Fibroblast of lung (primary cell): ENCODE measurements around the gene SLC6A4. TPM values are rescaled to one million over a fixed set of nuclear protein-coding genes. Genes with fewer than 3 reads are reported as not detected.

Experiments
- DNase-seq, 2 donors: peaks; one replicate each; pipeline versions ENCODE4 v3.0.0 to v3.0.0-alpha.2; 2010; ENCODE audit warnings: low read depth in 2 of 2
- H2AFZ ChIP-seq: 2 replicates; pipeline ENCODE4 v1.5.1; 2012; ENCODE audit warnings: low read length, control low read depth, inconsistent platforms
- H3K27ac ChIP-seq: 2 replicates; pipeline ENCODE4 v1.5.1; 2011; ENCODE audit warnings: low read length, control low read depth; ENCODE audit not compliant: insufficient read depth
- H3K27me3 ChIP-seq: 2 replicates; pipeline ENCODE4 v1.5.1; 2011; ENCODE audit warnings: mild to moderate bottlenecking, low read length; ENCODE audit not compliant: control insufficient read depth, insufficient read depth
- H3K36me3 ChIP-seq: 2 replicates; pipeline ENCODE4 v1.5.1; 2011; ENCODE audit warnings: low read length; ENCODE audit not compliant: control insufficient read depth, insufficient read depth
- H3K4me1 ChIP-seq: 2 replicates; pipeline ENCODE4 v1.5.1; 2011; ENCODE audit warnings: low read length; ENCODE audit not compliant: control insufficient read depth, insufficient read depth; ENCODE audit errors: extremely low read depth
- H3K4me2 ChIP-seq: 2 replicates; pipeline ENCODE4 v1.5.1; 2011; ENCODE audit warnings: low read length, control low read depth; ENCODE audit not compliant: insufficient read depth; ENCODE audit errors: extremely low read depth
- H3K4me3 ChIP-seq, 4 experiments: fragments of 200-600 bp in 1 of 4; sonication (generic) in 1 of 4; replicated peaks in 1 of 4; 2 replicates each; pipeline ENCODE4 v1.5.1; 2011 to 2016; ENCODE audit warnings: low read length in 4 of 4, low read depth in 3 of 4, mild to moderate bottlenecking in 3 of 4, control low read depth in 2 of 4, inconsistent platforms in 1 of 4, mixed read lengths in 1 of 4; ENCODE audit not compliant: insufficient read depth in 1 of 4; ENCODE audit errors: control extremely low read depth in 1 of 4
- H3K79me2 ChIP-seq: 2 replicates; pipeline ENCODE4 v1.5.1; 2012; ENCODE audit warnings: mild to moderate bottlenecking, low read length, inconsistent platforms; ENCODE audit not compliant: control insufficient read depth, insufficient read depth
- H3K9ac ChIP-seq: 2 replicates; pipeline ENCODE4 v1.5.1; 2011; ENCODE audit warnings: mild to moderate bottlenecking, low read length, control low read depth; ENCODE audit not compliant: insufficient read depth
- H3K9me3 ChIP-seq: 2 replicates; pipeline ENCODE4 v1.5.1; 2012; ENCODE audit warnings: low read depth, low read length; ENCODE audit not compliant: control insufficient read depth, insufficient read depth
- H4K20me1 ChIP-seq: 2 replicates; pipeline ENCODE4 v1.5.1; 2011; ENCODE audit warnings: low read length; ENCODE audit not compliant: control insufficient read depth, insufficient read depth; ENCODE audit errors: extremely low read depth
- CTCF ChIP-seq, 2 donors: IDR thresholded peaks in 1 of 2; conservative IDR thresholded peaks in 1 of 2; 1 replicate in 1 of 2; 2 replicates in 1 of 2; pipeline ENCODE4 v1.5.1; 2011 to 2012; ENCODE audit warnings: low read length in 2 of 2, control low read depth in 1 of 2, inconsistent platforms in 1 of 2, low read depth in 1 of 2, mild to moderate bottlenecking in 1 of 2
- EZH2 ChIP-seq: IDR thresholded peaks from 2 replicates; pipeline ENCODE4 v1.5.1; 2012; ENCODE audit warnings: low read length, control low read depth, mild to moderate bottlenecking; ENCODE audit errors: missing control alignments
- polyA plus RNA-seq, 2 donors: library from polyadenylated mRNA; depleted of rRNA in 1 of 2; stranded (reverse) in 1 of 2; unstranded in 1 of 2; fragments of >200 nt; gene quantifications; 2 replicates each; pipeline ENCODE4 v1.2.1, GENCODE V29; 2011 to 2012; ENCODE audit warnings: missing spikeins in 1 of 2
- total RNA-seq: library from RNA; depleted of rRNA; stranded (reverse); fragments of >200 nt; gene quantifications from 2 replicates; pipeline ENCODE4 v1.2.1, GENCODE V29; 2014

SLC6A4 gene
- total and polyA plus RNA-seq, 2 donors (not counting 1 experiment from before 2014, with no cell fraction given), result not detected

GRCh38 chr17:30161601-30162000 is 73.9 kb downstream of the SLC6A4 start:
- no peaks in the 10 kb centered on the region for H3K27me3 ChIP-seq
- no peak overlapping the region for H3K27ac ChIP-seq
- no peaks in the 10 kb centered on the region for H3K4me1 ChIP-seq
- no peak overlapping the region for H2AFZ ChIP-seq
- H3K79me2 ChIP-seq, result peaks cover 57% of the 10 kb centered on the region
- no peaks in the 10 kb centered on the region for H4K20me1 ChIP-seq
- peaks cover 2% of the 10 kb centered on the region for H3K36me3 ChIP-seq
- peak in 1 of 2 donors; percentile 6 for DNase-seq
- H3K4me3 ChIP-seq, result no peak overlapping the region
- H3K9ac ChIP-seq, result no peak overlapping the region
- no peaks in the 10 kb centered on the region for H3K9me3 ChIP-seq
- no peak for TF ChIP-seq EZH2
- TF ChIP-seq CTCF (conservative IDR thresholded peaks at IDR 0.05 in 1 of 2, IDR thresholded peaks at IDR 0.05 in 1 of 2; ENCODE audit: low read depth in 1 of 2, low read length in 2 of 2), result no peak
- no peak overlapping the region for H3K4me2 ChIP-seq

GRCh38 chr17:30160419-30161172 is 74.9 kb downstream of the SLC6A4 start:
- TF ChIP-seq EZH2 (no peak), CTCF (conservative IDR thresholded peaks at IDR 0.05 in 1 of 2, IDR thresholded peaks at IDR 0.05 in 1 of 2; ENCODE audit: low read depth in 1 of 2, low read length in 2 of 2) (no peak)
- Histone ChIP-seq H4K20me1 (no peaks in the 10 kb centered on the region), H3K4me3 (no peak overlapping the region), H3K4me1 (no peaks in the 10 kb centered on the region), H3K27me3 (no peaks in the 10 kb centered on the region), H3K9me3 (no peaks in the 10 kb centered on the region), H3K4me2 (no peak overlapping the region), H3K27ac (no peak overlapping the region), H3K36me3 (peaks cover 2% of the 10 kb centered on the region), H2AFZ (no peak overlapping the region), H3K9ac (no peak overlapping the region), H3K79me2 (peaks cover 62% of the 10 kb centered on the region)
- DNase-seq, result no peak

GRCh38 chr17:30158896-30159625 is 76.4 kb downstream of the SLC6A4 start:
- Histone ChIP-seq H3K9ac (no peak overlapping the region), H3K79me2 (peaks cover 63% of the 10 kb centered on the region), H3K4me3 (no peak overlapping the region), H4K20me1 (no peaks in the 10 kb centered on the region), H3K9me3 (no peaks in the 10 kb centered on the region), H3K4me2 (no peak overlapping the region), H3K27me3 (no peaks in the 10 kb centered on the region), H3K4me1 (no peaks in the 10 kb centered on the region), H3K27ac (no peak overlapping the region), H2AFZ (no peak overlapping the region), H3K36me3 (peaks cover 2% of the 10 kb centered on the region)
- no peak for DNase-seq
- no peak for TF ChIP-seq CTCF (conservative IDR thresholded peaks at IDR 0.05 in 1 of 2, IDR thresholded peaks at IDR 0.05 in 1 of 2; ENCODE audit: low read depth in 1 of 2, low read length in 2 of 2)
- no peak for TF ChIP-seq EZH2
